OCI-LY3 (cell line): Measurements from ENCODE around the gene CNR2.

ENCODE experiments used
- H2AFZ ChIP-seq: fragments of 200-600, 300-600 bp; shearing (Covaris generic); 2 replicates; pipeline ENCODE4 v1.6.0; 2014; ENCODE audit warnings: antibody characterized with exemption, low read depth, low read length
- H3K27ac ChIP-seq: fragments of 200-600, 300-600 bp; sonication (generic); 2 replicates; pipeline ENCODE4 v1.5.1; 2014; ENCODE audit warnings: mild to moderate bottlenecking, low read length, moderate library complexity, mixed read lengths
- H3K27me3 ChIP-seq: fragments of 200-600, 300-600 bp; sonication (generic); 2 replicates; pipeline ENCODE4 v1.6.1; 2014; ENCODE audit warnings: low read depth, low read length, mixed read lengths
- H3K36me3 ChIP-seq: fragments of 200-600, 300-600 bp; sonication (generic); replicated peaks from 2 replicates; pipeline ENCODE3; 2014; ENCODE audit warnings: low read depth, low read length, mixed read lengths
- H3K4me1 ChIP-seq: fragments of 300-600, 200-600 bp; sonication (generic); 2 replicates; pipeline ENCODE4 v1.6.1; 2014; ENCODE audit warnings: low read length, mixed read lengths
- H3K4me2 ChIP-seq: fragments of 200-600, 300-600 bp; sonication (generic); 2 replicates; pipeline ENCODE4 v1.6.1; 2014; ENCODE audit warnings: low read length, mixed read lengths
- H3K4me3 ChIP-seq: fragments of 300-600, 200-600 bp; sonication (generic); 2 replicates; pipeline ENCODE4 v1.5.1; 2014; ENCODE audit warnings: antibody characterized with exemption, mild to moderate bottlenecking, low read length, moderate library complexity
- H3K79me2 ChIP-seq: fragments of 300-600, 200-600 bp; shearing (Covaris generic); 2 replicates; pipeline ENCODE4 v1.6.1; 2014; ENCODE audit warnings: mild to moderate bottlenecking, low read length, mixed read lengths
- H3K9ac ChIP-seq: fragments of 300-600, 200-600 bp; shearing (Covaris generic); 2 replicates; pipeline ENCODE4 v1.6.0; 2014; ENCODE audit warnings: mild to moderate bottlenecking, low read length, moderate library complexity
- H3K9me3 ChIP-seq: fragments of 200-600, 300-600 bp; shearing (Covaris generic); 2 replicates; pipeline ENCODE4 v1.6.1; 2014; ENCODE audit warnings: low read length, mixed read lengths; ENCODE audit not compliant: insufficient read depth
- H4K20me1 ChIP-seq: fragments of 200-600, 300-600 bp; sonication (generic); 2 replicates; pipeline ENCODE4 v1.6.1; 2016; ENCODE audit warnings: low read length, mixed read lengths; ENCODE audit not compliant: insufficient read depth
- EZH2phosphoT487 ChIP-seq: fragments of 200-600 bp; shearing (Covaris generic); IDR thresholded peaks from 2 replicates; pipeline ENCODE4 v1.6.1; 2018; ENCODE audit warnings: antibody characterized with exemption, mixed run types, low read depth
- TF ChIP-seq, protein P1 (sequence below): fragments of 200-600, 300-600 bp; sonication (generic); IDR thresholded peaks from 2 replicates; pipeline ENCODE4 v1.5.1; 2014; ENCODE audit warnings: antibody characterized with exemption, low read length, low read depth

CNR2 gene

DNA sequence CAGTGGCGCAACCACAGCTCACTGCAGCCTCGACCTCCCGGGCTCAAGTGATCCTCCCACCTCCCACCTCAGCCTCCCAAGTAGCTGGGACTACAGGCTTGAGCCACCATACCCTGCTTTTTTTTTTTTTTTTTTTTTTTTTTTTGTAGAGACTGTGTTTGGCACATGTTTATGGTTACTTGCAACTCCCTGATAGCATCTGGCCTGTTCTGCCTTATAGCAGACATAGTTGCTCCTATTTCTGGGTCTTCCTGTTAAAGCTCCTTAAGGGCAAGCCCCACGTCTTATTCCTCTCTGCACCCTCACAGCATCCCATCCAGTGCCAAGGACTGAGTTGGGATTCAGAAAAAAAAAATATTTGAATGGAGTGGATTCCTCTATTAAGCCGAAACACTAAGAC is 17.1 kb upstream of the CNR2 start:
- H3K4me2 ChIP-seq = no peak overlapping the region
- TF ChIP-seq EZH2phosphoT487 = no peak
- TF ChIP-seq, protein P1, sequence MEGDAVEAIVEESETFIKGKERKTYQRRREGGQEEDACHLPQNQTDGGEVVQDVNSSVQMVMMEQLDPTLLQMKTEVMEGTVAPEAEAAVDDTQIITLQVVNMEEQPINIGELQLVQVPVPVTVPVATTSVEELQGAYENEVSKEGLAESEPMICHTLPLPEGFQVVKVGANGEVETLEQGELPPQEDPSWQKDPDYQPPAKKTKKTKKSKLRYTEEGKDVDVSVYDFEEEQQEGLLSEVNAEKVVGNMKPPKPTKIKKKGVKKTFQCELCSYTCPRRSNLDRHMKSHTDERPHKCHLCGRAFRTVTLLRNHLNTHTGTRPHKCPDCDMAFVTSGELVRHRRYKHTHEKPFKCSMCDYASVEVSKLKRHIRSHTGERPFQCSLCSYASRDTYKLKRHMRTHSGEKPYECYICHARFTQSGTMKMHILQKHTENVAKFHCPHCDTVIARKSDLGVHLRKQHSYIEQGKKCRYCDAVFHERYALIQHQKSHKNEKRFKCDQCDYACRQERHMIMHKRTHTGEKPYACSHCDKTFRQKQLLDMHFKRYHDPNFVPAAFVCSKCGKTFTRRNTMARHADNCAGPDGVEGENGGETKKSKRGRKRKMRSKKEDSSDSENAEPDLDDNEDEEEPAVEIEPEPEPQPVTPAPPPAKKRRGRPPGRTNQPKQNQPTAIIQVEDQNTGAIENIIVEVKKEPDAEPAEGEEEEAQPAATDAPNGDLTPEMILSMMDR = no peak
- no peak overlapping the region for H2AFZ ChIP-seq
- no peaks in the 10 kb centered on the region for H4K20me1 ChIP-seq
- no peak overlapping the region for H3K27ac ChIP-seq
- H3K9ac ChIP-seq = no peak overlapping the region
- H3K36me3 ChIP-seq = no peaks in the 10 kb centered on the region
- H3K4me3 ChIP-seq = no peak overlapping the region
- no peaks in the 10 kb centered on the region for H3K9me3 ChIP-seq
- no peaks in the 10 kb centered on the region for H3K27me3 ChIP-seq
- no peaks in the 10 kb centered on the region for H3K79me2 ChIP-seq
- peaks cover 34% of the 10 kb centered on the region for H3K4me1 ChIP-seq

DNA sequence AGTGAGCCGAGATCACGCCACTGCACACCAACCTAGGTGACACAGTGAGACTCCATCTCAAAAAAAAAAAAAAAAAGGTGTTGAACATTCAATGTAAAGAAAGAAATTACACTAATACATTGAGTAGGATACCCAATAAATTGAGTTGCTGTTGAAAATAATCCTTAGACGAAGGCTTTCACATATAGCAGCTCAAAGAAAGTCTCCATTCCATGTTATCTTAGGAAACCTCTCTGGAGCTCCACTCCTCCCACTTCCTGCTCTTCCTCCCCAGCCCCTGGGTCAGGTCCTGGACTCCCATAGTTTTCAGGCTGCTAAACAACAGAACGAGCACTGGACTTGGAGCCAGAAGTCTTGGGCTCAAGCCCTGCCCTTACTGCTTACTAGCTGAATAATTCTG is 15.6 kb upstream of the CNR2 start:
- TF ChIP-seq EZH2phosphoT487 = no peak
- TF ChIP-seq, protein P1 = no peak
- H3K36me3 ChIP-seq = no peaks in the 10 kb centered on the region
- H4K20me1 ChIP-seq = no peaks in the 10 kb centered on the region
- H3K4me3 ChIP-seq = no peak overlapping the region
- H2AFZ ChIP-seq = no peak overlapping the region
- H3K79me2 ChIP-seq = no peaks in the 10 kb centered on the region
- H3K27me3 ChIP-seq = no peaks in the 10 kb centered on the region
- no peak overlapping the region for H3K4me2 ChIP-seq
- no peak overlapping the region for H3K9ac ChIP-seq
- no peaks in the 10 kb centered on the region for H3K9me3 ChIP-seq
- peaks cover 31% of the 10 kb centered on the region for H3K4me1 ChIP-seq
- H3K27ac ChIP-seq = no peak overlapping the region

DNA sequence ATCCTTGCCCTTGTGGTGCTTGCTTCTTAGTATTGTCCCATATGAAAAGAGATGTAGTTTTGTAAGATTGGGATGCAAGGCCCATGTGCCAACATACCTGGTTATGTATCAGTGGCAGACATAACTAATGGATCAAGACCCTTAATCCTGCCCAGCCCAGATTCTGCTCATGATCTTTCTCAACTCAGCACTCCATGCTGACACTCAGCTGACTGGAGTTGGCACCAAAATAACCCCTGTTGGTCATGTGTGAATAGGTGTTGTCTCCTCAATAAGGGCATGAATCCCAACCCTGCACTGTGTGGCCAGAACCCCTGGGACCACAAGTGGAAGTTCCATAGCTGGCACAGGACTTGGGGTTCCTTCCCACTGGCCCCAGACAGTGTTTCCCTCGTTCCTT is 13.9 kb upstream of the CNR2 start:
- Histone ChIP-seq H3K27ac (no peak overlapping the region), H3K27me3 (no peaks in the 10 kb centered on the region), H3K79me2 (no peaks in the 10 kb centered on the region), H2AFZ (no peak overlapping the region), H3K4me2 (no peak overlapping the region), H3K4me1 (peaks cover 15% of the 10 kb centered on the region), H3K36me3 (no peaks in the 10 kb centered on the region), H3K9ac (no peak overlapping the region), H3K9me3 (no peaks in the 10 kb centered on the region), H3K4me3 (no peak overlapping the region), H4K20me1 (no peaks in the 10 kb centered on the region)
- TF ChIP-seq, protein P1 = no peak
- TF ChIP-seq EZH2phosphoT487 = no peak

DNA sequence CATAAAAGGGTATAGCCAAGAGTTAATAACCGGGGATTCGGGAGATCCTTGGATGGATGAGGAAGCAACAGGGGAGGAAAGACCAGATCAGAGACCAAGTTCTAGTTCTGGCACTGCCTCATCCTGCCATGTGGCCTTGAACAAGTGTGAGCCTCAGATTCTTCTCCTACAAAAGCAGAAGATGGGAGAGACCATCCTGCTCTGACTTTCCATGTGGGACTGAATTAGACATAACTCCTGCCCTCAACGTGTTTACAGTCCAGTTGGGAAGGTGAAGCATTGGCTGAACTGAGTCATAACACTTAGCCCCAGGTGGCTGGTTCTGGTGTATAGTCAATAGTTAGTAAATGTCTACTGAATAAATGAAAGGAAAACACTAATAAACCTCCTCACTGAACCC is 12.1 kb upstream of the CNR2 start:
- no peaks in the 10 kb centered on the region for H4K20me1 ChIP-seq

More for the DNA sequence above, 12.1 kb upstream of the CNR2 start:
- H3K4me3 ChIP-seq = no peak overlapping the region
- H2AFZ ChIP-seq = no peak overlapping the region
- no peaks in the 10 kb centered on the region for H3K36me3 ChIP-seq
- H3K9me3 ChIP-seq = no peaks in the 10 kb centered on the region
- no peak overlapping the region for H3K27ac ChIP-seq
- TF ChIP-seq, protein P1 = no peak
- TF ChIP-seq EZH2phosphoT487 = no peak
- H3K4me2 ChIP-seq = no peak overlapping the region
- no peak overlapping the region for H3K9ac ChIP-seq
- H3K27me3 ChIP-seq = no peaks in the 10 kb centered on the region
- no peaks in the 10 kb centered on the region for H3K79me2 ChIP-seq
- no peaks in the 10 kb centered on the region for H3K4me1 ChIP-seq
